AG09319 (cell line): ENCODE measurements around the gene FAM90A26.
"Not testable (repeated sequence)": the region's sequence is repeated elsewhere in the genome, so short reads cannot be mapped to it uniquely, and the experiment has no call there.

ENCODE experiments used
- DNase-seq: peaks from one replicate; pipeline ENCODE4 v3.0.0-alpha.2; 2010; ENCODE audit warnings: low read depth; ENCODE audit errors: extremely low read depth

Gene FAM90A26

DNA sequence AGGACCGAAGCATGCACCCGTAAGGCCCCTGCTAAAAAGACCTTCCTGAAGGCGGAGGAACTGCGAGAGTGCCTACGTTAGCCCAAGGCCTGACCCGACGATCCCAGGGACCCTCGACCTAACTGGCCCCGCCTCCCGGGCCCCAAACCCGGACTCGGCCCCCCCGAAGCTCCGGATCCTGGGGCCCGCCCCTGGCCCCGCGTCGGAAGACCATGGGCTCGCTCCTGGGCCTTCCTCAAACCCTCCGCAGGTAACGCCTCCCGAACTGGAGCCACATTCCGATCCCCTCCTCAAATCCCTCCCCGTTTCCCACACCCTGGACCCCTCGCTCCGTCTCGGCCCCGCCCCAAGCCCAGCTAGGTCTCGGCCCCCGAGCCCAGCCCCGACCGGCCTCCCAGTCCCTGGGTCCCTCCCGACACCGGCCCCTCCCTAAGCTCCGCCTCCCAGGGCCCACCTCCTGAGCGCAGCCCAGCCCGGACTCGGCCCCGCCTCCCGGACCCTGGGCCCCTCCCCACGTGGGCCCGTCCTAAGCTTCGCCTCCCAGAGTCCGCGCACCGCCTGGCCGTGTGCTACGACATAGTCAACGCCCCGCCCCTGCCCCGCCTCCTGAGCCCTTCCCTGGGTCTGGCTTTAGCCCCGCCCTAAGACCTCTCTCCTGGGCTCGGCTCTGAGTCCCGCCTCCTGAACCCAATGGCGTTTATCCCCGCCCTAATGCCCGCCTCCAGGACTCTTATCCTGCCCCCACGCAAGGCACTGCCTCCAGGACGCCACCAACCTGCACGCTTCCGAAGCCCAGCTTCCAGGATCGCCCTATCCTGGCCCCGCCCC is 17.8 kb upstream of the FAM90A26 start:
- peak; percentile 95 for DNase-seq

DNA sequence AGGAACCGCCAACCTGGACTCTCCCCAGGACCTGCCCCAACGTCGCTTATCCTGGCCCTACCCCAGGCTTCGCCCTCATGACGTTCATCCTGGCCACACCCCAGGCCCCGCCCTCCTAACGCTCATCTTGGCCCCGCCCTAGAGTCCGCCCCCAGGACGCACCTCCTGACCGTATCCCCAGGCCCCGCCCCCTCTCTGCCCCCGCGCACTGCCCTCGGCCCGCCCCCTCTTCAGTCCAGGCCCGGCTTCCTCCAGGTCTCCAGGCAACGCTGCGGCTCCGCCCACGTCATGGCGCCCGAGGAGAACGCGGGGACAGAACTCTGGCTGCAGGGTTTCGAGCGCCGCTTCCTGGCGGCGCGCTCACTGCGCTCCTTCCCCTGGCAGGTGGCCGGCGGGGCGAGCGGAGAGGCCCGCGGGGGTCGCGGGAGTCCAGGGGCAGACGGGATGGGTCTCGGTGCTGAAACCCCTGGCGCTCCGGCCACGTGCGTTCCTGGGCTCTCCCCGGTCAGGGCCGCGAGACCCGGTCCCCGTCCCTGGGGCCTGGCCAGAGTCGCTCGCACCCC is 17.1 kb upstream of the FAM90A26 start:
- peak; percentile 100 for DNase-seq

DNA sequence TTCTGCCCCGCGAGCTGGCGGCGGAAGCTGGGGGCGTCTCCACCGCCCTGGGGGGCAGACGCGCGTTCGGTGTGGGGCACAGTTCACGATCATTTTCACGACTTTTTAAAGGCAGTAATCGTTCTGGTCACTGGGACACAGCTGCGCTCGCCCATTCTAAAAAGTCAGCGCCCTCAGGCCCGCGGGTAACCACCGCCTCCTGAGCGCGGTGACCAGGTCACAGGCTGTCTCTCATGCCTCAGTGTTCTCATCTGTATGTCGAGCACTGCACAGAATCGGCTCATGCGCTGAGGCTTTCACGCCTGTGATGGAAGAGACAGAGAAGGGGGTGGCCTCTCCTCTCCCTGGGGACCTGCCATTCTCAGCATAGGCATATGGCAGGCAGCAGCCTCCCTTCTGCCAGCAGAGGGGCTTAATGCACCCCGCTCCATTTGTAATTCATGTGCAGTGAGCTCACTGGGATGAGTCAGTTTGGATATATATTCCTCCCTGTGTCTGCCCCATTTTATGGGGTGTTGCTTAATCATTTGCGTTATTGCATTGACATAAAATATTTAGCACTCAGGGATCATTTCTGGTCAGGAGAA is 16.5 kb upstream of the FAM90A26 start:
- DNase-seq, result not testable (repeated sequence)

GRCh38 chr4:9155101-9155886 is 14.9 kb upstream of the FAM90A26 start:
- not testable (repeated sequence) for DNase-seq

GRCh38 chr4:9158392-9158791 is 11.8 kb upstream of the FAM90A26 start:
- DNase-seq, result not testable (repeated sequence)

DNA sequence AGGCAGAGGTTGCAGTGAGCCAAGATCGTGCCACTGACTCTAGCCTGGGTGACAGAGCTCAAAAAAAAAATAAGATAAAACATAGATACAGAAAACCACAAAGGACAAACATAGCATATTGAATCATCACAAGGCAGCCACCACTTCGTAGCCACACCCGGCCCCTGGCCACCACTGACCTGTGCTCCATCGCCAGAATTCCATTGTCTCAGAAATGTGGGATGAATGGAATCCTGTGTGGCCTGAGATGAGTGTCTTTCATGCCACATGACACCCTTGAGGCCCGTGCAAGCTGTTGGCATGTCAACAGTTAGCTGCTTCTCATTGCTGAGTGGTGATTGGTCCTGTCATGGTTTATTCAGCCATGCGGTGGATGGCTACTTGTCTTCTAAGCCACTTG is 10.2 kb upstream of the FAM90A26 start:
- not testable (repeated sequence) for DNase-seq

- not testable (repeated sequence) for DNase-seq
Observed at GRCh38 chr4:9165990-9166389, 4.2 kb upstream of the FAM90A26 start.

DNA sequence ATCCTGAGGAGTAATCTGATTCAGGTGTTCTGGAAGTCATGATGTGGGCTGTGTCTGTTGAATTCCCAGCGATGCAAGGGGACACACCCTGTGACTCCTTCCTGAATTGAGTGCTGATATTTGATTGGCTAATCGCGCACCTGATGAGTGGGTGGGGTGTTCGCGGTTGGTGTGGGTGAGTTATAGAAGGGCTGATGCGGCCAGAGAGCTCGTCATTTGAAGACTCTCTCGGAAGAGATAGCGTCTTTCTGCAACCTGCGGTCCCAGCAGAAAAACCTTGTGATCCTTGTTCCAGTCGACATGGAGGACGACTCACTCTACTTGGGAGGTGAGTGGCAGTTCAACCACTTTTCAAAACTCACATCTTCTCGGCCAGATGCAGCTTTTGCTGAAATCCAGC is 40.1 kb downstream of the FAM90A26 start, which contains the start of gene USP17L10:
Gene USP17L10 (plus strand): TSS at position 301 of the 400 bp plus-strand sequence. CDS start 0 bp downstream, at position 301.
- DNase-seq, result not testable (repeated sequence)

- DNase-seq, result not testable (repeated sequence)
Observed at GRCh38 chr4:9214701-9215100, 44.5 kb downstream of the FAM90A26 start.

DNA sequence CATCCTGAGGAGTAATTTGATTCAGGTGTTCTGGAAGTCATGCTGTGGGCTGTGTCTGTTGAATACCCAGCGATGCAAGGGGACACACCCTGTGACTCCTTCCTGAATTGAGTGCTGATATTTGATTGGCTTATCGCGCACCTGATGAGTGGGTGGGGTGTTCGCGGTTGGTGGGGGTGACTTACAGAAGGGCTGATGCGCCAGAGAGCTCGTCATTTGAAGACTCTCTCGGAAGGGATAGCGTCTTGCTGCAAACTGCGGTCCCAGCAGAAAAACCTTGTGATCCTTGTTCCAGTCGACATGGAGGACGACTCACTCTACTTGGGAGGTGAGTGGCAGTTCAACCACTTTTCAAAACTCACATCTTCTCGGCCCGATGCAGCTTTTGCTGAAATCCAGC is 44.9 kb downstream of the FAM90A26 start, which contains the start of gene USP17L11:
Gene USP17L11 (plus strand): TSS at position 301 of the 400 bp plus-strand sequence. CDS start 0 bp downstream, at position 301.
- not testable (repeated sequence) for DNase-seq

DNA sequence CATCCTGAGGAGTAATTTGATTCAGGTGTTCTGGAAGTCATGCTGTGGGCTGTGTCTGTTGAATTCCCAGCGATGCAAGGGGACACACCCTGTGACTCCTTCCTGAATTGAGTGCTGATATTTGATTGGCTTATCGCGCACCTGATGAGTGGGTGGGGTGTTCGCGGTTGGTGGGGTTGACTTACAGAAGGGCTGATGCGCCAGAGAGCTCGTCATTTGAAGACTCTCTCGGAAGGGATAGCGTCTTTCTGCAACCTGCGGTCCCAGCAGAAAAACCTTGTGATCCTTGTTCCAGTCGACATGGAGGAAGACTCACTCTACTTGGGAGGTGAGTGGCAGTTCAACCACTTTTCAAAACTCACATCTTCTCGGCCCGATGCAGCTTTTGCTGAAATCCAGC is 49.6 kb downstream of the FAM90A26 start, which contains the start of gene USP17L12:
Gene USP17L12 (plus strand): TSS at position 301 of the 400 bp plus-strand sequence. CDS start 0 bp downstream, at position 301.
- not testable (repeated sequence) for DNase-seq

DNA sequence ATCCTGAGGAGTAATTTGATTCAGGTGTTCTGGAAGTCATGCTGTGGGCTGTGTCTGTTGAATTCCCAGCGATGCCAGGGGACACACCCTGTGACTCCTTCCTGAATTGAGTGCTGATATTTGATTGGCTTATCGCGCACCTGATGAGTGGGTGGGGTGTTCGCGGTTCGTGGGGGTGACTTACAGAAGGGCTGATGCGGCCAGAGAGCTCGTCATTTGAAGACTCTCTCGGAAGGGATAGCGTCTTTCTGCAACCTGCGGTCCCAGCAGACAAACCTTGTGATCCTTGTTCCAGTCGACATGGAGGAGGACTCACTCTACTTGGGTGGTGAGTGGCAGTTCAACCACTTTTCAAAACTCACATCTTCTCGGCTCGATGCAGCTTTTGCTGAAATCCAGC is 54.4 kb downstream of the FAM90A26 start, which contains the start of gene USP17L13:
Gene USP17L13 (plus strand): TSS at position 301 of the 400 bp plus-strand sequence. CDS start 0 bp downstream, at position 301.
- not testable (repeated sequence) for DNase-seq
